Activated CD4-positive, alpha-beta T cell treated with anti-CD3 and anti-CD28 coated beads for 1 hour (primary cell): ENCODE measurements around the gene PCDHGA8.

ENCODE experiments used
- DNase-seq: peaks from one replicate; pipeline ENCODE4 v3.0.0-alpha.2; 2020

PCDHGA8 gene

DNA sequence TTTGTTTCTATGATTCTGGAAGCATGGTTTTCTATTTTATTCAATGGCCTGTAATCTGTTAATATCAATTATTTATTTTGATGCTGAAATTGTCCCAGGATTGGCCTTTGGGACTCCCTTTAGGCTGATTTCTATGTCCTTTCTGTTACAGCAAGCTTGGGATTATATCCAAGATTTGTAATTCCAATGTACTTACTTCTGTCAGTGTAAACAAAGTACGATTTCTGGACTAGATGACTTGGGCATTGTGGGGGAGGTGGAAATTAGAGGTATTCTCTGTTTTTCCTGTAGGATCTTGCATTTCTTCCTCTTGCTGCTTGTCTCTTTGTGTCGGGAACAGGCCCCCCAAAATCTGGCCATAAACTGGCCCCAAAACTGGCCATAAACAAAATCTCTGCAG, 41.6 kb downstream of the PCDHGA8 start:
- DNase-seq: no peak

DNA sequence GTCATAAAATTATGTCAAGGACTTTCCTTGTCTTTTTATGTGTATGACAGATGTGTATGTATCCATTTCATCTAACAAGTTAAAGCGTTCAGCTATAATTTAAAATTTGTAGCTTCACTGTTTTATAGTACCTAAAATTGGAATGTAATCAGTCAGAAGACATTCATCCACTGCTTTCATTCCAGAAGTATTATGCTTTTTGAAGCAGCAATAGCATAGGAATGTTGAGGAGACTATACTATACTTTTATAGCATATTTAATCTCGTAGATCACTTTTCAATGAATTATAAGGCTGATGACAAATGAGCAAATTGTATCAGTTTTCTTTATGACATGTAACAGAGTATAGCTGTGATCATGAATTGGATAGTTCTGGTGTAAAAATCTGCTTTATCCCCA, 44.8 kb downstream of the PCDHGA8 start:
- no peak for DNase-seq

DNA sequence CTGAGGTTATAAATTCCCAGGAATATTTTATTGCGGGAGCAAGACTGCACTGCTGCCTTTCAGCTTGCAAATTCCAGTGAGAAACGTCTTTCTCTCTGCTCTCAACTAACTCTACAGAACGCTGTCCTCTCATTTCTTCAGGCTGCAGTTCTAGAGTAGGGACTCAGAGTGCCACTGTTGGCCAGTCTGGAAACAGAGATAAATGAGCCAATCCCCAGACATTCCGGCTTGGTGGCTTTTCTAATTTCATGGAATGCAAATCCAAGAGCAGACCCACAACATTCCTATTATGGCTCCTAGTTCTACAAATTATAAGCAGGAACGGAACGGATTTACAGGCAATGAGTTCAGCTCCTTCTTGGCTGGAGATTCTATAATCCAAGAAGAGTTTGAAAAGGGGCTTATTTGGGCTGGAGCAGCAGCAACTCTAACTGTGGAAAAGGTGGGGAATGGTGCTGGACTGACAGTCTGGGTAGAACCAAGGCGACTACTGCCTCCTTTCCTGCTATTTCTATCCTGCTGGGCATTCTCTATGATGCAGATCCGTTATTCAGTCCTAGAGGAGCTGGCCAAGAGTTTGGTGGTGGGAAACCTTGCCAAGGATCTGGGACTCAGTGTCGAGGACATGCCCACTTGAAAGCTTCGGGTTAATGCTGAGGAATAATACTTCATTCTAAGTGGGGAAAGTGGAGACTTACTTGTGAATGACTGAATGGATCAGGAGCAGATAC, 47.1 kb downstream of the PCDHGA8 start:
- no peak for DNase-seq

DNA sequence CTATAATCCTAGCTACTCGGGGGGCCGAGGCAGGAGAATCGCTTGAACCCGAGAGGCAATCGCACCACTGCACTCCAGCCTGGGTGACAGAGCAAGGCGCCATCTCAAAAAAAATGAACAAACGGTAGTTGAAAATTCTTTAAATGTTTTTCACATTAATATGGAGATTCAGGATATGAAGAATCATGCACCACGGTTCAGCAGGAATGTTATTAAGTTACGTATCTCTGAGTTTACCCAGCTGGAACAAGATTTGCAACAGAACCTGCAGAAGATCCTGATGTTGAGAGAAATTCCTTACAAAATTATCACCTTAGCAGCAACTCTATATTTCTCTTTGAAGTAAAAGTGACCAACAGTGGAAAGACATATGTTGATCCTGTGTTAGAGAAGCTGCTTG, 47.9 kb downstream of the PCDHGA8 start:
- no peak for DNase-seq

DNA sequence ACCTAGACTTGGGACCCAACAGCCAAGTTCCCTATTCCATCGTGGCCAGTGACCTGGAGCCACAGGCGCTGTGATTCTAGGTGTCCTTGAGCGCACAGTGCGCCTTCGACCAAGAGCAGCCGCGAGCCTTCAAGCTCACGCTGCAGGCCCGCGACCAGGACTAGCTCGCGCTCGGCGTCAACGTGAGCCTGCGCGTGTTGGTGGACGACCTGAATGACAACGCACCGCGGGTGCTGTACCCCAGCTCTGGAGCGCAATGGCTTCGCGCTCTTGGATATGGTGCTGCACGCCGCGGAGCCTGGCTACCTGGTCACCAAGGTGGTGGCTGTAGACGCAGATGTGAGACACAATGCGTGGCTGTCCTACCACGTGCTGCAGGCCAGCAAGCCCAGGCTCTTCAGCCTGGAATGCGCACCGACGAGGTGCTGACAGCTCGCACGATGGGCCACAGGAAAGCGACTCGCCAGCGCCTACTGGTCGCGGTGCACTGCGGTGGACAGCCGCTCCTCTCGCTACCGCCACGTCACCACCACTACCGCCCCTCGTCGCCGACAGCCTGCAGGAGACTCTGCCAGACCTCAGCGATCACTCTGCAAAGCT, 49.2 kb downstream of the PCDHGA8 start:
- DNase-seq: no peak
